Skeletal muscle cell (primary cell): ENCODE data around the gene PRG3.
"Not testable (repeated sequence)": the region's sequence is repeated elsewhere in the genome, so short reads cannot be mapped to it uniquely, and the experiment has no call there.

Experiments
- DNase-seq: peaks from one replicate; pipeline ENCODE4 v3.0.0-alpha.2; 2010; ENCODE audit warnings: low read depth
- H3K4me3 ChIP-seq: 2 replicates; pipeline ENCODE4 v1.5.1; 2011; ENCODE audit warnings: low read depth, mild to moderate bottlenecking, control low read depth, low read length, moderate library complexity

The PRG3 gene

GRCh38 chr11:57410287-57410686 lies 29.3 kb upstream of the PRG3 start:
- no peak overlapping the region for H3K4me3 ChIP-seq
- peak; percentile 93 for DNase-seq

GRCh38 chr11:57409321-57410100 lies 28.6 kb upstream of the PRG3 start:
- DNase-seq = no peak

GRCh38 chr11:57408771-57409170 lies 27.8 kb upstream of the PRG3 start:
- H3K4me3 ChIP-seq = no peak overlapping the region
- no peak for DNase-seq

More at GRCh38 chr11:57409321-57410100, 28.6 kb upstream of the PRG3 start:
- no peak overlapping the region for H3K4me3 ChIP-seq

- no peak for DNase-seq
- no peak overlapping the region for H3K4me3 ChIP-seq
Observed at GRCh38 chr11:57407941-57408475, 27.1 kb upstream of the PRG3 start.

GRCh38 chr11:57407010-57407920 lies 26.3 kb upstream of the PRG3 start:
- no peak overlapping the region for H3K4me3 ChIP-seq

GRCh38 chr11:57406337-57406904 lies 25.5 kb upstream of the PRG3 start:
- no peak for DNase-seq
- no peak overlapping the region for H3K4me3 ChIP-seq

More at GRCh38 chr11:57407010-57407920, 26.3 kb upstream of the PRG3 start:
- DNase-seq = no peak

- no peak overlapping the region for H3K4me3 ChIP-seq
- no peak for DNase-seq
Observed at GRCh38 chr11:57405271-57405860, 24.4 kb upstream of the PRG3 start.

GRCh38 chr11:57403802-57404147 lies 22.8 kb upstream of the PRG3 start:
- DNase-seq = no peak
- no peak overlapping the region for H3K4me3 ChIP-seq

- DNase-seq, H3K4me3 ChIP-seq: not testable (repeated sequence)
Observed at GRCh38 chr11:57403003-57403801, 22.3 kb upstream of the PRG3 start.

- no peak for DNase-seq
- no peak overlapping the region for H3K4me3 ChIP-seq
Observed at GRCh38 chr11:57402188-57403002, 21.4 kb upstream of the PRG3 start.

- no peak overlapping the region for H3K4me3 ChIP-seq
- no peak for DNase-seq
Observed at GRCh38 chr11:57399972-57400578, 19.1 kb upstream of the PRG3 start.

GRCh38 chr11:57399221-57399620 lies 18.3 kb upstream of the PRG3 start:
- DNase-seq = no peak
- no peak overlapping the region for H3K4me3 ChIP-seq

- H3K4me3 ChIP-seq = no peak overlapping the region
- DNase-seq = no peak
Observed at GRCh38 chr11:57397394-57397990, 16.5 kb upstream of the PRG3 start.

- H3K4me3 ChIP-seq = no peak overlapping the region
- no peak for DNase-seq
Observed at GRCh38 chr11:57396744-57397143, 15.8 kb upstream of the PRG3 start.

GRCh38 chr11:57395905-57396623 lies 15.1 kb upstream of the PRG3 start:
- DNase-seq = no peak
- no peak overlapping the region for H3K4me3 ChIP-seq

GRCh38 chr11:57394203-57394965 lies 13.4 kb upstream of the PRG3 start:
- no peak for DNase-seq
- no peak overlapping the region for H3K4me3 ChIP-seq
